ENCODE data around the gene PDHA1. TPM values are rescaled to one million over a fixed set of nuclear protein-coding genes. Genes with fewer than 3 reads are reported as not detected.

Gene PDHA1
- total and polyA plus RNA-seq, 7 donors, result 374 to 866 (median 676) TPM

DNA sequence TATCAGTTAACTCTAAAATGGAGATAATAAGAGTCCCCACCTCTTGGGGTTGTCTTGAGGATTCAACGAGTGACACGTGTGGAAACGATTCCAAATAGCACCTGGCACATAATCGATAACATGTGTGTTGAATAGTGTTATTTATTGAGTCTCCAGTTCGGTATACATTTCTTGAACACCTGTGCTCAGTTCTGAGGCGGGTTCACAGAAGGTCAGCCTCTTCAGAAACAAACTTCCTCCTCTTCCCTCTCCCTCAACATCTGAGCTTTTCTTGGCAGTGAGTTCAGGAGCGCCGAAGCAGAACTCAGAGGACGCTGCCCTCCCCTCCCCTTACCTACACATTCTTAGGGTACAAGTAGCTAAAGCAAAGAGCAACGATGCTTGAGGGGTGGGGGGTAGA, 934 bp downstream of the PDHA1 start:
- Histone ChIP-seq H3K4me1 (no peaks in the 10 kb centered on the region), H3K4me3 (peak overlapping the region; percentile 81), H3K9me3 (no peaks in the 10 kb centered on the region), H3K27me3 (ENCODE audit: insufficient read depth in 3 of 3, low read length in 2 of 3) (no peaks in the 10 kb centered on the region), H3K36me3 (ENCODE audit: insufficient read depth in 1 of 2, low read depth in 1 of 2) (peaks cover 0 to under 1% of the 10 kb centered on the region in 2 donors), H3K27ac (peak overlapping the region; percentile 85)
- intact Hi-C loops (cut with DNase I), result loop anchor here in 1 of 2 donors (10.0 kb wide), 1 partner anchor 670 kb away; the partner anchor contains the start of gene RS1
- 2 to 29% (median 2%) methylated on average over 10 of the region's 10 CpGs for WGBS, 3 donors
- no peak for TF ChIP-seq CTCF (IDR thresholded peaks at IDR 0.05)
- ATAC-seq (no peak), DNase-seq (no peak)

- no peak for TF ChIP-seq CTCF (IDR thresholded peaks at IDR 0.05)
- no peaks in the 10 kb centered on the region for H3K27me3 ChIP-seq (ENCODE audit: insufficient read depth in 3 of 3, low read length in 2 of 3)
- WGBS, 3 donors, result 65 to 69% (median 67%) methylated on average over 3 of the region's 3 CpGs
- H3K4me1 ChIP-seq, result no peaks in the 10 kb centered on the region
- no peaks in the 10 kb centered on the region for H3K9me3 ChIP-seq
- ATAC-seq, result no peak
- DNase-seq, result no peak
- H3K27ac ChIP-seq, result no peak overlapping the region
- H3K36me3 ChIP-seq (ENCODE audit: insufficient read depth in 1 of 2, low read depth in 1 of 2), result peaks cover 0 to 33% of the 10 kb centered on the region in 2 donors
- H3K4me3 ChIP-seq, result no peak overlapping the region
- intact Hi-C loops (cut with DNase I), result loop anchor here in 1 of 2 donors (10.0 kb wide), 1 partner anchor 673 kb away; the partner anchor contains the start of gene RS1
Measured at GRCh38 chrX:19347916-19348315, 4.2 kb downstream of the PDHA1 start.

DNA sequence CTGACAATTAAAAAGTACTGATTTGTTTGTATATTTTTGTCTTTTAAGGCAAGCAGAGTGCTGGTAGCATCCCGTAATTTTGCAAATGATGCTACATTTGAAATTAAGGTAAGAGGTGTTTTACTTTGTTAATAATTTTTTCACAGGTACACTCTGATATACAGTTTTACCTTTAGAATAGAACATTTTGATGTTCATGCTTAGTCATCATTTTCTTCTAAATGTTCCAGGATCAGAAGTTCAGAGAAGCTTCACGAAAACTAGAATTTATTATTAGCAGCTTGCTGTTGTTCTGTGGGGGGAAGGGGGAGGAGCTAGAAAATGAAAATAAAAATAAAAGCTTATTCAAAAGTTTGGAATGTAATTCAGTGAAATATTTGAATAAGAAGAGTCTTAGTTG, 5.5 kb downstream of the PDHA1 start:
- H3K4me1 ChIP-seq, result no peaks in the 10 kb centered on the region
- H3K4me3 ChIP-seq, result no peak overlapping the region
- H3K9me3 ChIP-seq, result no peaks in the 10 kb centered on the region
- DNase-seq, result no peak
- no peaks in the 10 kb centered on the region for H3K27me3 ChIP-seq (ENCODE audit: insufficient read depth in 3 of 3, low read length in 2 of 3)
- no peak for TF ChIP-seq CTCF (IDR thresholded peaks at IDR 0.05)
- no peak for ATAC-seq
- H3K27ac ChIP-seq, result no peak overlapping the region
- intact Hi-C loops (cut with DNase I), result loop anchor here in 1 of 2 donors (10.0 kb wide), 1 partner anchor 674 kb away; the partner anchor contains the start of gene RS1
- 56 to 75% (median 68%) methylated on average over 2 of the region's 2 CpGs for WGBS, 3 donors
- H3K36me3 ChIP-seq (ENCODE audit: insufficient read depth in 1 of 2, low read depth in 1 of 2), result peaks cover 0 to 47% of the 10 kb centered on the region in 2 donors

- no peaks in the 10 kb centered on the region for H3K9me3 ChIP-seq
- no peaks in the 10 kb centered on the region for H3K27me3 ChIP-seq (ENCODE audit: insufficient read depth in 3 of 3, low read length in 2 of 3)
- H3K36me3 ChIP-seq (ENCODE audit: insufficient read depth in 1 of 2, low read depth in 1 of 2), result peaks cover 0 to 64% of the 10 kb centered on the region in 2 donors
- ATAC-seq (no peak), DNase-seq (no peak)
- no peak overlapping the region for H3K27ac ChIP-seq
- TF ChIP-seq CTCF (IDR thresholded peaks at IDR 0.05), result no peak
- intact Hi-C loops (cut with DNase I), result no loop called here
- WGBS, 3 donors, result 57 to 76% (median 67%) methylated on average over 8 of the region's 8 CpGs
- no peak overlapping the region for H3K4me3 ChIP-seq
- H3K4me1 ChIP-seq, result no peaks in the 10 kb centered on the region
Measured at GRCh38 chrX:19350941-19351384, 7.2 kb downstream of the PDHA1 start.

DNA sequence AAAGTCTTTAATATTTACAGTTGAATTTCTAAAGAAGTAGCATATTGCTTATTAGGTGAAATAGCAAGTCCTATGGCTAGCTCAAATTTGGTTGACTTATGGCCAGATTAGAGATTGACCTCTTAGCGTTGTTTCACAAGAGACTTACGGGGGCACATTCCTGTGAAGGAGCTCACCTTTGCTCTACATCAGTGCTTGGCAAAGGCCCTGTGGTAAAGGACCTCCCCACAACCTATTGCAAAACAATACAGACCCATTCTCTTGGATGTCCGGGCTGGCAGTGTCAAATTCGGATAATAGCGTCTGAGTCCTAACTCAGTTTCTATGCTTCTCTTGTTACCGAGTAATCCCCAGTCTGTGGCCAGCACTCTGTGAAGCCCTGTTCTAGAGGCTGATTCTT, 10.9 kb downstream of the PDHA1 start:
- no peak overlapping the region for H3K4me3 ChIP-seq
- intact Hi-C loops (cut with DNase I), result no loop called here
- TF ChIP-seq CTCF (IDR thresholded peaks at IDR 0.05), result no peak
- ATAC-seq, result peak in 3 of 4 donors; percentile 43 to 64 (median 50)
- no peak overlapping the region for H3K27ac ChIP-seq
- H3K9me3 ChIP-seq, result no peaks in the 10 kb centered on the region
- 69 to 80% (median 71%) methylated on average over 6 of the region's 6 CpGs for WGBS, 3 donors
- no peaks in the 10 kb centered on the region for H3K4me1 ChIP-seq
- DNase-seq, result no peak
- H3K27me3 ChIP-seq (ENCODE audit: insufficient read depth in 3 of 3, low read length in 2 of 3), result no peaks in the 10 kb centered on the region
- H3K36me3 ChIP-seq (ENCODE audit: insufficient read depth in 1 of 2, low read depth in 1 of 2), result peaks cover 0 to 100% of the 10 kb centered on the region in 2 donors

All from psoas muscle (tissue), 8 donors.